Activated CD4-positive, alpha-beta T cell treated with anti-CD3 and anti-CD28 coated beads for 36 hours (primary cell): ENCODE results near the gene AP2A1. TPM values are rescaled to one million over a fixed set of nuclear protein-coding genes. Genes with fewer than 3 reads are reported as not detected.

Experiments
- ATAC-seq: fragments of 200-7000 bp; cut with Tn5 transposase; one replicate; pipeline ENCODE4 v1.10.0; 2021; ENCODE audit warnings: mild to moderate bottlenecking, moderate library complexity
- CTCF ChIA-PET: fragments of 350-600 bp; sonication (Branson Sonifier 250); formaldehyde crosslinking; loops from one replicate; lab custom pipeline; 2021; ENCODE audit warnings: antibody characterized with exemption; lab: Charles Lee
- POLR2A ChIA-PET: fragments of 350-600 bp; sonication (Branson Sonifier 250); formaldehyde crosslinking; loops from one replicate; lab custom pipeline; 2021; ENCODE audit warnings: antibody characterized with exemption, inconsistent platforms; lab: Charles Lee
- DNase-seq: peaks from one replicate; pipeline ENCODE4 v3.0.0-alpha.2; 2020
- H3K27ac Mint-ChIP-seq: one replicate; pipeline ENCODE4 v1.8.0; 2021; ENCODE audit warnings: mixed read lengths
- H3K27me3 Mint-ChIP-seq: one replicate; pipeline ENCODE4 v1.8.0; 2021; ENCODE audit warnings: mixed read lengths
- H3K36me3 Mint-ChIP-seq: one replicate; pipeline ENCODE4 v1.8.0; 2021; ENCODE audit warnings: low read depth, mixed read lengths
- H3K4me1 Mint-ChIP-seq: one replicate; pipeline ENCODE4 v1.8.0; 2021; ENCODE audit warnings: mixed read lengths
- H3K4me3 Mint-ChIP-seq: one replicate; pipeline ENCODE4 v1.8.0; 2021; ENCODE audit warnings: mild to moderate bottlenecking, moderate library complexity, mixed read lengths
- H3K9me3 Mint-ChIP-seq: one replicate; pipeline ENCODE4 v1.8.0; 2021; ENCODE audit warnings: low read depth, mixed read lengths
- intact Hi-C, 2 experiments: fragments of 100-400 bp; cut with DNase I in 1 of 2; cut with micrococcal nuclease in 1 of 2; formaldehyde crosslinking; loops; one replicate each; pipeline versions ENCODE4 v1.14.2 to v1.15.1; 2022 to 2024; cut with DNase I, micrococcal nuclease
- total RNA-seq, 2 experiments: library from RNA; stranded (reverse); gene quantifications; one replicate each; pipeline ENCODE4 v1.2.3, GENCODE V29; 2021

AP2A1 gene
- total RNA-seq, 2 experiments from 2014 or later: 79.4 to 102 TPM

DNA sequence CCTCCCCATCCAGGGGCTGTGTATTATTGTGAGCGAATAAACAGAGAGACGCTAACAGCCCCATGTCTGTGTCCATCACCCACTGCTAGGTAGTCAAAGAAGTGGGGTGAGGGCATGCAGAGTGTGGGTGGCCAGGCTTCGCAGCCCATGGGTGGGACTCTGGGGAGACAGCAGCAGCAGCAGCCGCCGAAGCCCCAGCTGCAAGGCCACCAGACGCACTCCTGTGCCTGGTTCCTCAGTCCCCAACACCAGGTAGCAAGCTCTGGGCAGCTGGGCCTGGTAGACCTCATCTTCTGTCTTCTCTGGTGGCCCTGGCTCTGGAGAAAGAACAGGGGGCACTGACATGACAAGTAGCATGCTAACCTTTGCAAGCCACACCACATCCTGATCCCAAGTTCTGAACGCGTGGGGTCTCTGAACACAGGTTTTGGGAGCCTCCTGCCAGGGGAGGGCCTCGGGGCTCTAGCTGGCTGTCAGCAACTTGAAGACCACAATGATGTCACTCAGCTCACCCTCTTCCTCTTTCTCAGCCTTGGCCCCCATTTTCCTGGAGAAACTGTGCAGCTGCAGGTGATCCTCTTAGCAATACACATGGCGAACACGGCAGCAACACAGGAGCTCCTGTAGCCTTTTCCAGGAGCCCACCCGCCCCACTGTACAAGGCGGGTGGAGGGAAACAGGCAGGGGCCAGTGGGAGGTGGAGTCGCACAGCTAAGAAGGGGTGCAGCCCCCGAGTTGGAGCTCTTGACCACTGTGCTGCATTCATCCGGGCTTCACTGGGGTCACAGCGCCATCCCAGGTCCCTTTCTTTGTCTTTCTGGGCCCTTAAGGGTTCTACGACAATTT is 40.5 kb downstream of the AP2A1 start:
- Mint-ChIP-seq H3K4me3 (no peak overlapping the region), H3K27ac (peak overlapping the region; percentile 56), H3K27me3 (no peaks in the 10 kb centered on the region), H3K4me1 (peaks cover 15% of the 10 kb centered on the region), H3K36me3 (peaks cover 17% of the 10 kb centered on the region), H3K9me3 (no peaks in the 10 kb centered on the region)
- ChIA-PET CTCF (interaction anchor here (0.6 kb wide), 1 partner anchor 126 kb away, joined by 5 read pairs; no protein-coding TSS in a partner anchor), POLR2A (no interaction called here)
- intact Hi-C loops: loop anchor here in 1 of 2 experiments (5.0 kb wide), 1 partner anchor 175 kb away; no protein-coding TSS in a partner anchor
- DNase-seq (no peak), ATAC-seq (no peak)

- DNase-seq (no peak), ATAC-seq (no peak)
- H3K9me3 Mint-ChIP-seq: no peaks in the 10 kb centered on the region
- no peaks in the 10 kb centered on the region for H3K27me3 Mint-ChIP-seq
- intact Hi-C loops: loop anchor here in 1 of 2 experiments (1.0 to 5.0 kb wide), 2 partner anchors 42 to 174 kb away; no protein-coding TSS in a partner anchor
- peak overlapping the region; percentile 23 for H3K4me3 Mint-ChIP-seq
- CTCF ChIA-PET: interaction anchor here (0.6 kb wide), 1 partner anchor 168 kb away, joined by 3 read pairs; no protein-coding TSS in a partner anchor
- H3K27ac Mint-ChIP-seq: peak overlapping the region; percentile 8
- H3K36me3 Mint-ChIP-seq: peaks cover 14% of the 10 kb centered on the region
- POLR2A ChIA-PET: no interaction called here
- H3K4me1 Mint-ChIP-seq: peaks cover 20% of the 10 kb centered on the region
Measured at GRCh38 chr19:49807904-49808675, 41.3 kb downstream of the AP2A1 start.

- Mint-ChIP-seq H3K36me3 (peaks cover 7% of the 10 kb centered on the region), H3K27me3 (no peaks in the 10 kb centered on the region), H3K27ac (peak overlapping the region; percentile 73), H3K9me3 (no peaks in the 10 kb centered on the region), H3K4me3 (peak overlapping the region; percentile 78), H3K4me1 (peaks cover 22% of the 10 kb centered on the region)
- DNase-seq (peak; percentile 95), ATAC-seq (peak; percentile 52)
- CTCF ChIA-PET: interaction anchor here (0.6 kb wide), 2 partner anchors 168 to 175 kb away, joined by 3 to 4 read pairs; no protein-coding TSS in a partner anchor
- POLR2A ChIA-PET: interaction anchor here (0.6 to 0.8 kb wide), 2 partner anchors 10 to 480 kb away, joined by 3 read pairs; no protein-coding TSS in a partner anchor
- intact Hi-C loops: loop anchor here in 1 of 2 experiments (1.0 to 5.0 kb wide), 3 partner anchors 42 to 174 kb away; no protein-coding TSS in a partner anchor
Measured at GRCh38 chr19:49808711-49809159, 41.9 kb downstream of the AP2A1 start.

GRCh38 chr19:49809160-49809940 is 42.5 kb downstream of the AP2A1 start:
- Mint-ChIP-seq H3K9me3 (no peaks in the 10 kb centered on the region), H3K27me3 (no peaks in the 10 kb centered on the region), H3K4me1 (peaks cover 27% of the 10 kb centered on the region), H3K4me3 (peak overlapping the region; percentile 78), H3K36me3 (peaks cover 7% of the 10 kb centered on the region), H3K27ac (peak overlapping the region; percentile 73)
- ChIA-PET CTCF (interaction anchor here (0.6 kb wide), 3 partner anchors 79 to 174 kb away, joined by 3 to 4 read pairs (median 3); no protein-coding TSS in a partner anchor), POLR2A (interaction anchor here (0.6 to 0.8 kb wide), 2 partner anchors 9 to 480 kb away, joined by 3 read pairs; no protein-coding TSS in a partner anchor)
- intact Hi-C loops: loop anchor here in 1 of 2 experiments (1.0 to 5.0 kb wide), 2 partner anchors 92 to 173 kb away; no protein-coding TSS in a partner anchor
- ATAC-seq: peak; percentile 43
- DNase-seq: peak; percentile 63

- H3K4me1 Mint-ChIP-seq: peaks cover 29% of the 10 kb centered on the region
- ChIA-PET CTCF (no interaction called here), POLR2A (no interaction called here)
- intact Hi-C loops: loop anchor here (1.0 to 5.0 kb wide), 3 partner anchors 93 to 313 kb away; partner anchors contain the start of gene RPS11 (in 1 of the 2)
- peaks cover 7% of the 10 kb centered on the region for H3K36me3 Mint-ChIP-seq
- no peaks in the 10 kb centered on the region for H3K9me3 Mint-ChIP-seq
- DNase-seq (no peak), ATAC-seq (no peak)
- H3K27ac Mint-ChIP-seq: no peak overlapping the region
- no peaks in the 10 kb centered on the region for H3K27me3 Mint-ChIP-seq
- peak overlapping the region; percentile 78 for H3K4me3 Mint-ChIP-seq
Measured at GRCh38 chr19:49809941-49810389, 43.2 kb downstream of the AP2A1 start.

- no peaks in the 10 kb centered on the region for H3K9me3 Mint-ChIP-seq
- no peak overlapping the region for H3K27ac Mint-ChIP-seq
- no peaks in the 10 kb centered on the region for H3K27me3 Mint-ChIP-seq
- intact Hi-C loops: loop anchor here in 1 of 2 experiments (5.0 kb wide), 1 partner anchor 314 kb away; the partner anchor contains the start of gene RPS11
- peaks cover 29% of the 10 kb centered on the region for H3K4me1 Mint-ChIP-seq
- peaks cover 3% of the 10 kb centered on the region for H3K36me3 Mint-ChIP-seq
- no peak overlapping the region for H3K4me3 Mint-ChIP-seq
- CTCF ChIA-PET: interaction anchor here (0.5 to 0.7 kb wide), 2 partner anchors 15 to 108 kb away, joined by 3 to 5 read pairs; no protein-coding TSS in a partner anchor
- POLR2A ChIA-PET: no interaction called here
- DNase-seq: no peak
- ATAC-seq: no peak
Measured at GRCh38 chr19:49811328-49811727, 44.5 kb downstream of the AP2A1 start.

DNA sequence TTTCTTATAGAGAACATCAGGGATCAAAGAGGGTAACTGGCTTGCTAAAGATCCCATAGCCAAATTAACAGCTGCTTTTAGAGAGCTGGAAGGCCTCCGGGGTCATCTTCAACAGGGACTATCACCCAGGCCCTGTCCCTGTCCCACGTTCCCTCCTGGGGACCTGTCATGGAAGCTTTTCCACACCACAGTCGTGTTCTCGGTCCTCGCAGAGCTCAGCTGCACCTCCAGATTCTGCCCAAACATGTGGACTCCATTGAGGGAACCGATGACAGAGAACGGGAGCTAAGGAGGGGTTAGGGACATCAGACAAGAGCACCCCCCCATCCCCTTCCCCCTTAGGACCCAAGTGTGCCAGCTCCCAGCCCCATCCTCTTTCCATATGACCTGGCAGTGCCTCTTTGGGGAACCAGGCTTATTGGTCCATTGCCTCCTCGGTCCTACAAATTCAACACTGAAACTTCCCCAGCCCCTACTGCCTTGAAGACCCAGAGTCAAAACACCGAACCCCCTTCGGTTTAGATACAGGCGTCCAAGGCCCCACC is 45.7 kb downstream of the AP2A1 start:
- no peaks in the 10 kb centered on the region for H3K27me3 Mint-ChIP-seq
- H3K4me3 Mint-ChIP-seq: peak overlapping the region; percentile 77
- H3K4me1 Mint-ChIP-seq: peaks cover 32% of the 10 kb centered on the region
- intact Hi-C loops: loop anchor here (2.0 to 5.0 kb wide), 5 partner anchors 38 to 316 kb away; partner anchors contain the start of genes RPS11 (in 2 of the 2), AKT1S1 (in 1 of the 2), PTOV1 (in 1 of the 2) and TBC1D17 (in 1 of the 2)
- peak overlapping the region; percentile 97 for H3K27ac Mint-ChIP-seq
- no peaks in the 10 kb centered on the region for H3K9me3 Mint-ChIP-seq
- CTCF ChIA-PET: interaction anchor here (0.7 kb wide), 1 partner anchor 38 kb away, joined by 3 read pairs; no protein-coding TSS in a partner anchor
- POLR2A ChIA-PET: interaction anchor here (0.5 to 0.7 kb wide), 3 partner anchors 38 to 171 kb away, joined by 3 read pairs; partner anchors contain the start of genes PTOV1 and SCAF1
- ATAC-seq (no peak), DNase-seq (no peak)
- peaks cover 3% of the 10 kb centered on the region for H3K36me3 Mint-ChIP-seq

DNA sequence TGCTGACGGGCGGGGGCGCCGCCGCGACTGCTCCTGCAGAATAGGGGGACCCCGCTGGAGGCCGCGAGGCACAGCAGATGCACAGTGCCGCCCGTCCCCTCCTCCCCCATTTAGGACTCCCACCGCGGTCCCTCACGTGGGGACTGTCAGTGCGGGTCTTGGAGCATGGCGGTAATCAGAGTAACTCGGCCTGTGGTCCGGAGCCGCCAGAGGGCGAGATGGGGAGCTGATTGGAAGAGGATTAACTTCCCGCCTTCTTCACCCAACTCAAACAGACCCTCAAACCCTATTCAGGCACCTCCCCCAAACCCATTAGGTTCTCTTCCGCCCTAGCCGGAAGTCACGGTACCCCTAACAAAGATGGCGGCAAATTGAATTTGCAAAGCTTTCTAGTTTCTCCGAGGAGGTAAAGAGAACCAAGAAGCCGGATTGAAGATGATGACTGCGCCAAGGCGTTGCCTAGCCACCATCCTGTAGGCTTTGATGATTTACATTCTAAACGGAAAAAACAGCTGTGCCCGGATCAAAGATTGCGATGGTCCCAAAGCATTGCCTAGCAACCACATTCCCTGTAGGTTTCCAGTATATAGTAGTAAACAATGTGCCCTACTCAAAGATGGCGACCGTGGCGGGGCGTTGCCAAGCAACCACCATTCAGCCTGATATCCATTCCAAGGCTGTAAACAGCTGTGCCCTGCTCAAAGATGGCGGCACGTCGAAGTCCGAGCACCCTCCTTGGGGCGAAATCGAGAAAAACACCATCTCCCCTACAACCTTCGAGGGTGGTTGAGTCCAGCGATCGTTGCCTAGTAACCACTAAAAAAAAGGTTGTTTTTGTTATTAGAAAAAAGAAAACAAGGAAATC is 46.4 kb downstream of the AP2A1 start, which contains the start of gene FUZ:
Gene FUZ, minus strand, starts transcription at position 296 of the 865 bp plus-strand sequence. Its CDS starts 186 bp downstream, at position 110.
- Mint-ChIP-seq H3K27ac (peak within 1 kb of the TSS; percentile 97), H3K9me3 (no peaks in the 10 kb centered on the region), H3K4me3 (peak within 1 kb of the TSS; percentile 77), H3K36me3 (no peaks in the 10 kb centered on the region), H3K27me3 (no peaks in the 10 kb centered on the region), H3K4me1 (peaks cover 32% of the 10 kb centered on the region)
- DNase-seq (peak; percentile 96), ATAC-seq (peak; percentile 69)
- CTCF ChIA-PET: interaction anchor here (0.6 to 0.7 kb wide), 2 partner anchors 37 to 317 kb away, joined by 3 read pairs; partner anchors contain the start of gene RPS11
- intact Hi-C loops: loop anchor here (1.0 to 5.0 kb wide), 13 partner anchors 37 to 728 kb away; partner anchors contain the start of genes AKT1S1 (in 2 of the 2), RPS11 (in 2 of the 2), TBC1D17 (in 2 of the 2) and PTOV1 (in 1 of the 2)
- POLR2A ChIA-PET: interaction anchor here (0.5 to 1.2 kb wide), 4 partner anchors 38 to 173 kb away, joined by 3 read pairs; partner anchors contain the start of genes PTOV1, RRAS and SCAF1
